ENCODE results near the gene ALKBH3. TPM values are rescaled to one million over a fixed set of nuclear protein-coding genes. Genes with fewer than 3 reads are reported as not detected.
A peak's percentile ranks its signal among the peaks of the same experiment; 100 is the strongest.

ALKBH3 gene
- polyA plus RNA-seq, 1 of the 3 experiments (the other 2 are of a cell fraction), result 27.0 TPM

DNA sequence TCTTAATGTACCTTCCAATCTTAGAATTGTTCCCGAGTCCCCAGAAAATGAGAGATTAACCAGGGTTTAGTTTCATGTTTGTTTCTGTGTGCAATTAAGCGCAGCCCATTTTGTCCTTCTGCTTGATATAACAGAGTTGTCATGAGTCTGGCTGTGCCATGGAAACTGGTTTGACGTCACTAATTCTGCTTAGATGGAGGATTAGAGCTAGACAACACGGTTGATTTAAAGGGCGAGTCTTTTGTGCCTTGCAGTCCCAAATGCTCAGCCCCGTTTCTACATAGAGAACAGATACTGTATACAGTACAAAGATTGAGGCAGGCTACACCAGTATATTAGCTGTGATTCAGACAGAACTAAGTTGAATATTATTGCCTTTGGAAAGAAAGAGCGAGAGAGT, 45.5 kb upstream of the ALKBH3 start:
- no peak overlapping the region for H3K4me2 ChIP-seq
- 59% methylated on average over 7 of the region's 7 CpGs for WGBS (ENCODE audit: low lambda C conversion rate)
- no peaks in the 10 kb centered on the region for H4K20me1 ChIP-seq (ENCODE audit: insufficient read depth)
- no peak overlapping the region for H3K9ac ChIP-seq
- H3F3A ChIP-seq (replicated peaks; ENCODE audit: insufficient read depth), result peaks cover 10% of the 10 kb centered on the region
- no peaks in the 10 kb centered on the region for H3K9me3 ChIP-seq
- no peak overlapping the region; a peak in 1 of 4 replicates for H3K27ac ChIP-seq (ENCODE audit: low read depth in 2 of 2, low read length in 1 of 2)
- no peaks in the 10 kb centered on the region for H3K79me2 ChIP-seq (ENCODE audit: insufficient read depth)
- no peaks in the 10 kb centered on the region for H3K9me2 ChIP-seq
- TF ChIP-seq FOXM1 (IDR thresholded peaks at IDR 0.05; ENCODE audit: low read depth) (no peak), RCOR1 (IDR thresholded peaks at IDR 0.05; ENCODE audit: low read length) (no peak)
- TF ChIP-seq, protein P1, sequence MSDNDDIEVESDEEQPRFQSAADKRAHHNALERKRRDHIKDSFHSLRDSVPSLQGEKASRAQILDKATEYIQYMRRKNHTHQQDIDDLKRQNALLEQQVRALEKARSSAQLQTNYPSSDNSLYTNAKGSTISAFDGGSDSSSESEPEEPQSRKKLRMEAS (IDR thresholded peaks at IDR 0.05; ENCODE audit: low read depth), result no peak
- no peaks in the 10 kb centered on the region for H3K27me3 ChIP-seq (ENCODE audit: insufficient read depth)
- H3K4me3 ChIP-seq (ENCODE audit: low read depth in 2 of 2, low read length in 1 of 2), result no peak overlapping the region
- H2AFZ ChIP-seq (ENCODE audit: low read depth), result no peak overlapping the region
- peak; percentile 44 for DNase-seq
- H3K4me1 ChIP-seq (ENCODE audit: control insufficient read depth in 1 of 2, insufficient read depth in 2 of 2, low read depth in 1 of 2, low read length in 1 of 2), result peaks cover 5 to 18% of the 10 kb centered on the region in 2 experiments; a peak in 3 of 4 replicates
- ChIA-PET CTCF (interaction anchor here (0.9 to 16.8 kb wide), 3 partner anchors 10 to 258 kb away, joined by 3 to 337 read pairs (median 50); no protein-coding TSS in a partner anchor), POLR2A (no interaction called here)
- peaks cover 0 to 3% of the 10 kb centered on the region in 2 experiments for H3K36me3 ChIP-seq (replicated peaks in 1 of 2; ENCODE audit: control insufficient read depth in 1 of 2, insufficient read depth in 2 of 2, low read length in 1 of 2)

GRCh38 chr11:43837879-43838278, 42.8 kb upstream of the ALKBH3 start:
- no peaks in the 10 kb centered on the region for H3K27me3 ChIP-seq (ENCODE audit: insufficient read depth)
- POLR2A ChIA-PET, result interaction anchor here (1.4 kb wide), 1 partner anchor 12 kb away, joined by 3 read pairs; no protein-coding TSS in a partner anchor
- CTCF ChIA-PET, result interaction anchor here (0.7 to 16.8 kb wide), 6 partner anchors 9 to 271 kb away, joined by 3 to 337 read pairs (median 3); no protein-coding TSS in a partner anchor
- peaks cover 5 to 16% of the 10 kb centered on the region in 2 experiments; a peak in 3 of 4 replicates for H3K4me1 ChIP-seq (ENCODE audit: control insufficient read depth in 1 of 2, insufficient read depth in 2 of 2, low read depth in 1 of 2, low read length in 1 of 2)
- H2AFZ ChIP-seq (ENCODE audit: low read depth), result no peak overlapping the region
- no peak overlapping the region for H3K4me2 ChIP-seq
- H3K4me3 ChIP-seq (ENCODE audit: low read depth in 2 of 2, low read length in 1 of 2), result no peak overlapping the region
- 37% methylated on average over 4 of the region's 4 CpGs for WGBS (ENCODE audit: low lambda C conversion rate)
- peaks cover 3 to 5% of the 10 kb centered on the region in 2 experiments for H3K36me3 ChIP-seq (replicated peaks in 1 of 2; ENCODE audit: control insufficient read depth in 1 of 2, insufficient read depth in 2 of 2, low read length in 1 of 2)
- no peaks in the 10 kb centered on the region for H3K9me2 ChIP-seq
- H3K79me2 ChIP-seq (ENCODE audit: insufficient read depth), result no peaks in the 10 kb centered on the region
- H3F3A ChIP-seq (replicated peaks; ENCODE audit: insufficient read depth), result no peaks in the 10 kb centered on the region
- no peaks in the 10 kb centered on the region for H3K9me3 ChIP-seq
- DNase-seq, result no peak
- H4K20me1 ChIP-seq (ENCODE audit: insufficient read depth), result no peaks in the 10 kb centered on the region
- H3K9ac ChIP-seq, result no peak overlapping the region
- peak overlapping the region; percentile 38 to 39; a peak in 3 of 4 replicates for H3K27ac ChIP-seq (ENCODE audit: low read depth in 2 of 2, low read length in 1 of 2)
- TF ChIP-seq MEF2A (IDR thresholded peaks at IDR 0.05; ENCODE audit: borderline replicate concordance, low read depth) (0 out of 2 replicates have a peak, but pooled peaks have one; percentile 19), FOSL2 (IDR thresholded peaks at IDR 0.05; ENCODE audit: borderline replicate concordance, low read depth) (no peak), PBX3 (IDR thresholded peaks at IDR 0.05) (no peak)

DNA sequence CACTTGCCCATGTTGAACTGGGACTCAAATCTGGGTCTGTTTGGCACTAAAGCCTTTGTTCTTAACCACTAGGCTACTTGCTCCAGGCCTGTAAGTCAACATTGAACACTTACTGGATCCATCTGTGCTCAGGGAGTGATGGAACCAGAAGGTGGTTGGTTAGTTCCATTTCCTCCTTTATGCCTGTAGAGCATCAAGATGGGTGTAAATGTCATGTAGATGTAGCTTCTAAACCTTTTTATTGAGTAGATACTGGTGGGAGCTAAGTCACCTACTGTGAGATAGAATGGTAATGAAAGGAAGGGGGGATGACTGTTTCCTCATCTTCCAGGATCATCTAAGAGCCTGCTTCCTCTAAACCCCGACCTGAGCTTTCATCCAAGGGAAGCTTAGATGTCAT, 38.6 kb upstream of the ALKBH3 start:
- no peaks in the 10 kb centered on the region for H4K20me1 ChIP-seq (ENCODE audit: insufficient read depth)
- WGBS (ENCODE audit: low lambda C conversion rate), result 55% methylated on average over 1 of the region's 1 CpG
- H3F3A ChIP-seq (replicated peaks; ENCODE audit: insufficient read depth), result no peaks in the 10 kb centered on the region
- no peak overlapping the region for H3K4me2 ChIP-seq
- H3K9me2 ChIP-seq, result no peaks in the 10 kb centered on the region
- peaks cover 3 to 5% of the 10 kb centered on the region in 2 experiments for H3K36me3 ChIP-seq (replicated peaks in 1 of 2; ENCODE audit: control insufficient read depth in 1 of 2, insufficient read depth in 2 of 2, low read length in 1 of 2)
- TF ChIP-seq, protein P1 (IDR thresholded peaks at IDR 0.05; ENCODE audit: low read depth), result no peak
- TF ChIP-seq POLR2AphosphoS5 (IDR thresholded peaks at IDR 0.05; ENCODE audit: low read depth, low read length), result no peak
- no peak for TF ChIP-seq TAF1 (IDR thresholded peaks at IDR 0.05; ENCODE audit: borderline replicate concordance, low read depth, low read length)
- no peak for TF ChIP-seq ZBTB33 (IDR thresholded peaks at IDR 0.05; ENCODE audit: borderline replicate concordance, low read depth)
- no peak for TF ChIP-seq JUND (IDR thresholded peaks at IDR 0.05)
- no peak for TF ChIP-seq RAD21 (IDR thresholded peaks at IDR 0.05; ENCODE audit: low read length)
- H3K79me2 ChIP-seq (ENCODE audit: insufficient read depth), result no peaks in the 10 kb centered on the region
- H3K4me3 ChIP-seq (ENCODE audit: low read depth in 2 of 2, low read length in 1 of 2), result no peak overlapping the region
- no peak overlapping the region for H2AFZ ChIP-seq (ENCODE audit: low read depth)
- ChIA-PET POLR2A (no interaction called here), CTCF (interaction anchor here (4.7 to 15.9 kb wide), 2 partner anchors 9 to 11 kb away, joined by 35 to 337 read pairs; no protein-coding TSS in a partner anchor)
- H3K27ac ChIP-seq (ENCODE audit: low read depth in 2 of 2, low read length in 1 of 2), result no peak overlapping the region
- no peak overlapping the region for H3K9ac ChIP-seq
- H3K27me3 ChIP-seq (ENCODE audit: insufficient read depth), result no peaks in the 10 kb centered on the region
- H3K9me3 ChIP-seq, result no peaks in the 10 kb centered on the region
- DNase-seq, result no peak
- peaks cover 0 to 12% of the 10 kb centered on the region in 2 experiments; a peak in 3 of 4 replicates for H3K4me1 ChIP-seq (ENCODE audit: control insufficient read depth in 1 of 2, insufficient read depth in 2 of 2, low read depth in 1 of 2, low read length in 1 of 2)

All from SK-N-SH (cell line).